GM18870 (cell line): ENCODE measurements around the gene ARHGEF35.
A peak's percentile ranks its signal among the peaks of the same experiment; 100 is the strongest.
"Not testable (repeated sequence)": the region's sequence is repeated elsewhere in the genome, so short reads cannot be mapped to it uniquely, and the experiment has no call there.

Source experiments
- ATAC-seq: cut with Tn5 transposase; IDR thresholded peaks from one replicate; pipeline ENCODE4 v1.9.1; 2021; ENCODE audit warnings: moderate library complexity; ENCODE audit not compliant: unreplicated experiment

The ARHGEF35 gene

DNA sequence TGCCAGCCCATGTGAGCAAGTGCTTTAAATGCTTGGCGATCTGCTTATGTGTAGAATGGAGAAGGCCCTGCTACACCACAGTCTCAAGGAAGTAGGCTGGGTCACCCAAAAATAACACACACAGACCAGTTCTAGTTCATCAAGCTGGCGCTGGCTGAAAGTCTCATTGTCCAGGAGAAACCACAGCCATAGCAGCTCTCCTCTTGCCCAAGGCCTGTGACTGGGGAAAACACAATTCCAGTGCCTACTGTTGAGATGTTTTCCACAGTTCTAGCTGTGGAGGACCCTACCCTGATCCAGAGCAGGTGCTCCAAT is 16.5 kb downstream of the ARHGEF35 start:
- ATAC-seq: not testable (repeated sequence)

DNA sequence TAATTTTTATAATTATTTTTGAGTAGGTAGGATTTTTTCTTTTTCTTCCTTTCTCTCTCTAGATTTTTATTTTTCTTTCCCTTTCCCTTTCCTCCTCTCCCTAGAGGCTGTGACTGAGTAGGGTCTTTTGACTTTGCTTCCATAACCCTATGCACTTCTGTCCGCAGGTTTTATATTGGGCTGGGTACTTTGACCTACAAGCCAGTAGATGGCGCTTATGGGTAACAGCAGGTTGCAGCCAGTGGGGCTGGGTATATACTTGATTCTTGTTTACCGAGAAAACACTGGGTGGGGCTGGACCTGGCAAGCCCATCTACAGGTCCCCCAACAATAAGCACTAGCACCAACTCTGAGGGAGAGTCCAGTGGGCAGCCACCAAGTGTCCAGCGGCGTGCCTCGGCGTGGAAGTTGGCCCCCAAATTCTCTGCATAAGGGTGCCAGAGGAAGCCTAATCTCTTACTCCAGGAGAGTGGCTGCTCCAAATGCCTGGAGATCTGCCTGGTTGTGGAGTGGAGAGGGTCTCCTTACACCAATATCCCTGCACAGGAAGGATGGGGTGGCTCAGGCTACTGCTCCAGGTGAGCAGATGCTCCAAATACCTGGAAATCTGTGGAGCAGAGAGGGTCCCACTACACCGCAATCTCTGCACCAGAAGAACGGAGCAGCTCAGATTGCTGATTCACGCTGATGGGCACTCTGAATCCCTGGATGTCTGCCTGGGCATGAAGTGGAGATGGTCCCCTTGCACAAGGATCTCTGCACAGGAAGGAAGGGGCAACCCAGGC is 17.1 kb downstream of the ARHGEF35 start:
- peak; percentile 98 for ATAC-seq

DNA sequence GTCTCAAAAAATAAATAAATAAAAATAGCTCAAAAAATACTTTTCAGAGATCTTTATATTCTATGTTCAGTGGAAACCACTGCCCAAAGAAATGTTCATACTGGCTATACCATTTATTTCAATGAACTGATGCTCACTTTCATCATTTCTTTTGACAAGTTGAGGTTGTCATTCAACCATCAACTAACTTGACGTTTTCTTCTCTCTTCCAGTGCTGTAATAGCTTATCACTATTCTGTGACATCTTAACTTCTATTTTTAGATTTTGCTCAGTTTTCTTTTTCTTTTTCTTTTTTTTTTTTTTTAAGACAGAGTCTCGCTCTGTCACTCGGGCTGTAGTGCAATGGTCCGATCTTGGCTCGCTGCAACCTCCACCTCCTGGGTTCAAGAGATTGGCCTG is 21.0 kb downstream of the ARHGEF35 start:
- no peak for ATAC-seq

- ATAC-seq: not testable (repeated sequence)
Observed at GRCh38 chr7:144171594-144172350, 23.9 kb downstream of the ARHGEF35 start.

DNA sequence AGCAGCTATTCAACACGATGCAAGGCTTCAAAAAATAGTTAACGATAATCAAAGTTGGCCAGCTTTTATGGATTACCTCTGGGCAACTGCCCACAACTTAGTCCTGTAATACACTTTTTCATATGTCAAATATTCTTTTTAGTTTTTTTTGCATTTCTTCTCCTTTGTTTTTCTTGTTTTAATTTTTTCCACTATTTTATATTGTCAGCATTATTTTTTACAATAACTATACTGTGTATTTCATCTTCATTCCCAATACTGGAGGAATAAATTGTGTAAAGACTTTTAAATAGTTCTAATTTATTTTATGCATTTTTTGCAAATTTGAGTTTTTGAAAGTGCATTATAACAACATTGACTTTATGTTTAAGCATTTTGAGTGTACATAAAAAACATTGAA is 30.8 kb downstream of the ARHGEF35 start:
- ATAC-seq: no peak

- no peak for ATAC-seq
Observed at GRCh38 chr7:144158861-144159260, 36.8 kb downstream of the ARHGEF35 start.

- ATAC-seq: no peak
Observed at GRCh38 chr7:144148224-144148827, 47.3 kb downstream of the ARHGEF35 start.

DNA sequence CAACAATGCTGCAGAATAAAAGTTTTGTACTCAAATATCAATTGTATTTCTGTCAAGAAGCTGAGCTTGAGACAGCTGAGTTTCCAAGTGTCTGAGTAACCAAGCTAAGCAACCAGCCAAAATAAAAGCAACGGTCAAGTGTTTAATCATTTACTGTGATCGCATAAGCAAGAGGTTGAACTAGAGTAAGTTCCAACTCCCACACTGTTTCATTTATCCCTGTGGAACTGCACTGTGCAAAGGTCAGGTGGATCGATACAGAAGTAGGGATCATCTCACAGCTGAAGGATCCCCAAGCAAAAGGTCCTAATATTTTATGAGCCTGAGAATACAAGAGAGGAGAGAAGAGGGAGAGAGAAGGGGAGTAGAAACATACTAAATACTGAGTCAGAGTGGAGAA is 51.2 kb downstream of the ARHGEF35 start:
- no peak for ATAC-seq

DNA sequence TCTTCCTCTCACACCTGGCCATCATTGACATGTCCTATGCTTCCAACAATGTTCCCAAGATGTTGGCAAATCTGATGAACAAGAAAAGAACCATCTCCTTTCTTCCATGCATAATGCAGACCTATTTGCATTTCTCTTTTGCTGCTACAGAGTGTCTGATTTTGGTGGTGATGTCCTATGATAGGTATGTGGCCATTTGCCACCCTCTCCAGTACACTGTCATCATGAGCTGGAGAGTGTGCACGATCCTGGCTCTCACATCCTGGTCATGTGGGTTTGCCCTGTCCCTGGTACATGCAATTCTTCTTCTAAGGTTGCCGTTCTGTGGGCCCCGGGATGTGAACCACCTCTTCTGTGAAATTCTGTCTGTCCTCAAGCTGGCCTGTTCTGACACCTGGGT is 53.4 kb downstream of the ARHGEF35 start:
- ATAC-seq: no peak

GRCh38 chr7:144137501-144137900 is 58.1 kb downstream of the ARHGEF35 start:
- no peak for ATAC-seq
